Measurements from ENCODE around the gene ADAMTS17. TPM values are rescaled to one million over a fixed set of nuclear protein-coding genes. Genes with fewer than 3 reads are reported as not detected.

Gene ADAMTS17
- total and polyA plus RNA-seq, 4 donors, result 0.28 to 46.9 (median 9.1) TPM

DNA sequence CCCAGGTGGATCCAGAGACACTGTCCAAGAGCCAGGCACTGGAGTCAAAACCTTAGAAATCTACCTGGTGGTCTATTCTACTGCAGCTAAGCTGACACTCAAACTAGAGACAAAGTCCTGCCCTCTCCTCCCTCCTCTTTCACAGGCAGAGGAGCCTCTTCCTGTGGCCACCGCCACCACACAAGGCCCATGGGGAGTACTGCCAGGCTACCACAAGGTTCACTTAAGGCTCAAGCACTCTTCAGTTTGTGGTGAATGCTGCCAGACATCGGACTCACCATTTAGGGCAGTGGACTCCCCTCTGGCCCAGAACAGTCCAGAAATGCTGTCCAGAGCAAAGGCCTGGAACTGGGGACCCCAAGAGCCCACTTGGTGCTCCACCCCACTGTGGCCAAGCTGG, 160.9 kb downstream of the ADAMTS17 start:
- TF ChIP-seq GABPA (IDR thresholded peaks at IDR 0.05 in 1 of 2, conservative IDR thresholded peaks at IDR 0.05 in 1 of 2), result no peak
- no peak for TF ChIP-seq SP1 (IDR thresholded peaks at IDR 0.05)
- TF ChIP-seq, protein P1, sequence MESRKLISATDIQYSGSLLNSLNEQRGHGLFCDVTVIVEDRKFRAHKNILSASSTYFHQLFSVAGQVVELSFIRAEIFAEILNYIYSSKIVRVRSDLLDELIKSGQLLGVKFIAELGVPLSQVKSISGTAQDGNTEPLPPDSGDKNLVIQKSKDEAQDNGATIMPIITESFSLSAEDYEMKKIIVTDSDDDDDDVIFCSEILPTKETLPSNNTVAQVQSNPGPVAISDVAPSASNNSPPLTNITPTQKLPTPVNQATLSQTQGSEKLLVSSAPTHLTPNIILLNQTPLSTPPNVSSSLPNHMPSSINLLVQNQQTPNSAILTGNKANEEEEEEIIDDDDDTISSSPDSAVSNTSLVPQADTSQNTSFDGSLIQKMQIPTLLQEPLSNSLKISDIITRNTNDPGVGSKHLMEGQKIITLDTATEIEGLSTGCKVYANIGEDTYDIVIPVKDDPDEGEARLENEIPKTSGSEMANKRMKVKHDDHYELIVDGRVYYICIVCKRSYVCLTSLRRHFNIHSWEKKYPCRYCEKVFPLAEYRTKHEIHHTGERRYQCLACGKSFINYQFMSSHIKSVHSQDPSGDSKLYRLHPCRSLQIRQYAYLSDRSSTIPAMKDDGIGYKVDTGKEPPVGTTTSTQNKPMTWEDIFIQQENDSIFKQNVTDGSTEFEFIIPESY (IDR thresholded peaks at IDR 0.05), result no peak
- TF ChIP-seq RAD21 (IDR thresholded peaks at IDR 0.05), result no peak
- TF ChIP-seq HNF4A (conservative IDR thresholded peaks at IDR 0.05), result no peak
- TF ChIP-seq, protein P2, sequence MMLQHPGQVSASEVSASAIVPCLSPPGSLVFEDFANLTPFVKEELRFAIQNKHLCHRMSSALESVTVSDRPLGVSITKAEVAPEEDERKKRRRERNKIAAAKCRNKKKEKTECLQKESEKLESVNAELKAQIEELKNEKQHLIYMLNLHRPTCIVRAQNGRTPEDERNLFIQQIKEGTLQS (IDR thresholded peaks at IDR 0.05), result no peak
- no peak for TF ChIP-seq YY1 (IDR thresholded peaks at IDR 0.05)
- no peak for TF ChIP-seq HNF4G (IDR thresholded peaks at IDR 0.05)
- H3K9me3 ChIP-seq (ENCODE audit: control insufficient read depth in 4 of 4, low read length in 3 of 4), result no peaks in the 10 kb centered on the region
- no peak overlapping the region for H3K4me3 ChIP-seq (ENCODE audit: low read depth in 1 of 3, low read length in 3 of 3)
- WGBS, result 93% methylated on average over 2 of the region's 2 CpGs
- no peaks in the 10 kb centered on the region for H3K4me1 ChIP-seq (ENCODE audit: control insufficient read depth in 4 of 4, insufficient read depth in 4 of 4, low read length in 3 of 4)
- DNase-seq (ENCODE audit: low spot score), result no peak
- no peaks in the 10 kb centered on the region for H3K27me3 ChIP-seq (ENCODE audit: control insufficient read depth in 4 of 4, insufficient read depth in 4 of 4, low read length in 3 of 4)
- no peak overlapping the region for H3K9ac ChIP-seq (ENCODE audit: low read depth in 1 of 2, low read length in 2 of 2)
- no peaks in the 10 kb centered on the region for H3K36me3 ChIP-seq (ENCODE audit: control insufficient read depth in 4 of 4, insufficient read depth in 3 of 4, low read depth in 1 of 4, low read length in 3 of 4)
- H3K27ac ChIP-seq (ENCODE audit: low read depth in 1 of 2, low read length in 2 of 2), result no peak overlapping the region

GRCh38 chr15:100175406-100176114, 166.2 kb downstream of the ADAMTS17 start:
- 84% methylated on average over 12 of the region's 12 CpGs for WGBS
- Histone ChIP-seq H3K27me3 (ENCODE audit: control insufficient read depth in 4 of 4, insufficient read depth in 4 of 4, low read length in 3 of 4) (no peaks in the 10 kb centered on the region), H3K9me3 (ENCODE audit: control insufficient read depth in 4 of 4, low read length in 3 of 4) (peaks cover 7 to 20% (median 14%) of the 10 kb centered on the region in 4 donors), H3K4me3 (ENCODE audit: low read depth in 1 of 3, low read length in 3 of 3) (no peak overlapping the region), H3K4me1 (ENCODE audit: control insufficient read depth in 4 of 4, insufficient read depth in 4 of 4, low read length in 3 of 4) (no peaks in the 10 kb centered on the region), H3K36me3 (ENCODE audit: control insufficient read depth in 4 of 4, insufficient read depth in 3 of 4, low read depth in 1 of 4, low read length in 3 of 4) (peaks cover 0 to 4% (median 0%) of the 10 kb centered on the region in 4 donors), H3K27ac (ENCODE audit: low read depth in 1 of 2, low read length in 2 of 2) (peak overlapping the region in 1 of 2 donors; percentile 11), H3K9ac (ENCODE audit: low read depth in 1 of 2, low read length in 2 of 2) (no peak overlapping the region)
- TF ChIP-seq, protein P1 (IDR thresholded peaks at IDR 0.05), result no peak
- no peak for TF ChIP-seq MAX (IDR thresholded peaks at IDR 0.05)
- no peak for TF ChIP-seq TAF1 (conservative IDR thresholded peaks at IDR 0.05)
- TF ChIP-seq GABPA (IDR thresholded peaks at IDR 0.05 in 1 of 2, conservative IDR thresholded peaks at IDR 0.05 in 1 of 2), result no peak
- TF ChIP-seq HNF4A (conservative IDR thresholded peaks at IDR 0.05), result no peak
- no peak for TF ChIP-seq REST (IDR thresholded peaks at IDR 0.05)
- no peak for TF ChIP-seq FOXA1 (IDR thresholded peaks at IDR 0.05)
- DNase-seq (ENCODE audit: low spot score), result no peak
